K562 (cell line): Measurements from ENCODE around the gene NPR2. TPM values are rescaled to one million over a fixed set of nuclear protein-coding genes. Genes with fewer than 3 reads are reported as not detected.

Source experiments
- ARHGAP35 ChIP-seq: fragments of 450-650 bp; IDR thresholded peaks from 2 replicates; pipeline ENCODE4 v1.6.1; 2018; ENCODE audit not compliant: partially characterized antibody
- CBFB ChIP-seq: sonication (generic); formaldehyde crosslinking; IDR thresholded peaks from 2 replicates; pipeline ENCODE4 v1.4.0; 2020; ENCODE audit warnings: mild to moderate bottlenecking, missing genetic modification reagents
- CREB1 ChIP-seq, 2 experiments: sonication (generic) in 1 of 2; formaldehyde crosslinking in 1 of 2; IDR thresholded peaks; 2 replicates each; pipeline versions ENCODE4 v1.6.1 to v1.8.0; 2012 to 2022; ENCODE audit warnings: inconsistent platforms in 1 of 2, mild to moderate bottlenecking in 1 of 2, missing genetic modification reagents in 1 of 2, moderate library complexity in 1 of 2
- EP400 ChIP-seq: fragments of 450-650 bp; IDR thresholded peaks from 2 replicates; pipeline ENCODE4 v1.6.1; 2017; ENCODE audit warnings: antibody characterized with exemption, mild to moderate bottlenecking, moderate library complexity
- HLTF ChIP-seq: fragments of 450-650 bp; IDR thresholded peaks from 2 replicates; pipeline ENCODE4 v1.6.1; 2016
- KDM5B ChIP-seq: fragments of 200-600 bp; sonication (generic); IDR thresholded peaks from 2 replicates; pipeline ENCODE4 v1.6.1; 2012; ENCODE audit warnings: low read depth, mild to moderate bottlenecking, moderate library complexity, low read length, control low read depth, inconsistent platforms; ENCODE audit not compliant: insufficient replicate concordance
- MXI1 ChIP-seq: IDR thresholded peaks from 2 replicates; pipeline ENCODE4 v1.6.1; 2011; ENCODE audit warnings: low read depth, mild to moderate bottlenecking, improper control_type of control experiment, low read length
- SIN3B ChIP-seq: fragments of 450-650 bp; IDR thresholded peaks from 2 replicates; pipeline ENCODE4 v1.6.1; 2017; ENCODE audit warnings: low read depth, mild to moderate bottlenecking, moderate library complexity
- SMAD1 ChIP-seq: fragments of 150-350 bp; IDR thresholded peaks from 2 replicates; pipeline ENCODE4 v1.6.1; 2014; ENCODE audit warnings: low read length, low read depth; ENCODE audit not compliant: partially characterized antibody
- ZBED1 ChIP-seq: IDR thresholded peaks from 2 replicates; pipeline ENCODE4 v1.6.1; 2014
- ZBTB7A ChIP-seq: IDR thresholded peaks from 2 replicates; pipeline ENCODE4 v1.6.1; 2011; ENCODE audit warnings: low read depth, mild to moderate bottlenecking, low read length, moderate library complexity, borderline replicate concordance; ENCODE audit not compliant: control insufficient read depth
- ZFP36 ChIP-seq: fragments of 150-350 bp; IDR thresholded peaks from 2 replicates; pipeline ENCODE4 v1.6.1; 2018; ENCODE audit warnings: low read length, low read depth; ENCODE audit not compliant: partially characterized antibody
- ZNF445 ChIP-seq: fragments of 250-450 bp; sonication (Bioruptor Pico); IDR thresholded peaks from 2 replicates; pipeline ENCODE4 v1.4.0; 2020; ENCODE audit warnings: low read depth, mild to moderate bottlenecking, moderate library complexity
- ZNF551 ChIP-seq: fragments of 250-450 bp; sonication (Bioruptor Pico); IDR thresholded peaks from 2 replicates; pipeline ENCODE4 v1.5.0; 2021; ENCODE audit warnings: mild to moderate bottlenecking, moderate library complexity
- polyA plus RNA-seq, 8 experiments: library from polyadenylated mRNA; depleted of rRNA in 4 of 8; stranded (reverse) in 5 of 8; unstranded in 3 of 8; fragments of >200 nt; fragmentation: Nextera tagmentation in 2 of 8; fragmentation: Illumina TruSeq in 1 of 8; extraction: Ambion mirVana in 2 of 8; extraction: Trizol in 1 of 8; gene quantifications; 2 replicates each; pipeline versions ENCODE4 v1.2.1 to v1.2.3, GENCODE V29; 2011 to 2014; ENCODE audit warnings: inconsistent platforms in 1 of 8, missing spikeins in 1 of 8
- total RNA-seq, 7 experiments: library from RNA; depleted of rRNA in 6 of 7; stranded (reverse); fragments of >200 nt in 6 of 7; fragmentation: Illumina TruSeq in 2 of 7; extraction: Trizol in 2 of 7; gene quantifications; 2 replicates each; pipeline versions ENCODE4 v1.2.1 to v1.2.3, GENCODE V29; 2011 to 2021; ENCODE audit warnings: low replicate concordance in 1 of 7
- TF ChIP-seq, protein P1 (sequence below): fragments of 450-650 bp; IDR thresholded peaks from 2 replicates; pipeline ENCODE4 v1.6.1; 2014; ENCODE audit warnings: low read depth, mild to moderate bottlenecking, moderate library complexity, borderline replicate concordance
- TF ChIP-seq, protein P2 (sequence below): fragments of 200-600 bp; sonication (generic); IDR thresholded peaks from one replicate; pipeline ENCODE4 v1.6.1; 2012; ENCODE audit warnings: mild to moderate bottlenecking, low read depth, low read length, inconsistent platforms

NPR2 gene
- total and polyA plus RNA-seq, 9 of the 15 experiments (the other 6 are each of a cell fraction or from before 2014, with no cell fraction given), result 2.4 to 12.9 (median 6.0) TPM

DNA sequence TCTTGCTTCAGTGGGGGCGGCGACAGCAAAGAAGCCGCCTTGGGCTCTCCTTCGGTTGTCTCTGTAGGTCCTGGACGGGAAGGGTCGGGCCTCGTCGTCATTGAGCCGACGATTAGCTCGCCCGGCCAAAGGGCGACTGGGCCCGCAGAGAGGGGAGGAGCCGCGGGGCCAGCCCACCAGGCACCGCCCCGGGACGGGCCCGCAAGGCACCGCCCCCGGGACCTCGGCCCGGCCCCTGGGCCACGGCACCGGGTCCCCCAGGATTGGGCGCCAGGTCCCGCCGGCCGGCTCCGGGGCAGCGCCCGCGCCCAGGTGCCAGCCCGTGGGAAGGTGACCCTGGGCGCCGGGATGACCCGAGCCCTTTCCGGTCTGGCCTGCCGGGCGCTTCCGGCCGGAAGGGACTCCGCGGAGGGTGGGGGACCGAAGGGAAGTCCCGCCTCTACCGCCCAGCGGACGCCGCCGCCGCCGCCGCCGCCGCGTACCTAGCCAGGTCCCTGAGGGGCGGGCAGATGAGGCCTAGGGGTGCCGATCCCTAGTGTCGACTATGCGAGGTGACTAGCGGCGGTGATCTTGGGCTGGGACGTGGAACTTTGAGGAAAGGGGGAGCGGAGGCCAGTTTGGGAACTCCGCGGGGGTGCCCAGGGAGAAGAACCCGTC, 42.4 kb upstream of the NPR2 start, which contains the start of the genes GBA2 and RGP1 (continued):
- TF ChIP-seq MXI1, result no peak
- TF ChIP-seq HLTF, result no peak
- TF ChIP-seq ARHGAP35, result no peak
- no peak for TF ChIP-seq SMAD1
- peak; percentile 60; the same call in 1 of the 2 replicates for TF ChIP-seq CREB1 (IDR thresholded peaks at IDR 0.05)
- TF ChIP-seq CREB1 (CRISPR knock-in tag; IDR thresholded peaks at IDR 0.05), result no peak
- no peak for TF ChIP-seq ZNF551 (CRISPR knock-in tag)
- no peak for TF ChIP-seq CBFB (CRISPR knock-in tag)
- peak; percentile 26; the same call in 1 of the 2 replicates for TF ChIP-seq ZBTB7A
- no peak for TF ChIP-seq ZBED1
- peak; percentile 42 for TF ChIP-seq KDM5B
- no peak for TF ChIP-seq ZFP36
- no peak for TF ChIP-seq ZNF445 (CRISPR knock-in tag)
- TF ChIP-seq, protein P1, sequence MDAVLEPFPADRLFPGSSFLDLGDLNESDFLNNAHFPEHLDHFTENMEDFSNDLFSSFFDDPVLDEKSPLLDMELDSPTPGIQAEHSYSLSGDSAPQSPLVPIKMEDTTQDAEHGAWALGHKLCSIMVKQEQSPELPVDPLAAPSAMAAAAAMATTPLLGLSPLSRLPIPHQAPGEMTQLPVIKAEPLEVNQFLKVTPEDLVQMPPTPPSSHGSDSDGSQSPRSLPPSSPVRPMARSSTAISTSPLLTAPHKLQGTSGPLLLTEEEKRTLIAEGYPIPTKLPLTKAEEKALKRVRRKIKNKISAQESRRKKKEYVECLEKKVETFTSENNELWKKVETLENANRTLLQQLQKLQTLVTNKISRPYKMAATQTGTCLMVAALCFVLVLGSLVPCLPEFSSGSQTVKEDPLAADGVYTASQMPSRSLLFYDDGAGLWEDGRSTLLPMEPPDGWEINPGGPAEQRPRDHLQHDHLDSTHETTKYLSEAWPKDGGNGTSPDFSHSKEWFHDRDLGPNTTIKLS, result peak; percentile 27; the same call in 1 of the 2 replicates
- no peak; the same call in 1 of the 2 replicates for TF ChIP-seq EP400
- peak; percentile 79 for TF ChIP-seq SIN3B
- TF ChIP-seq, protein P2, sequence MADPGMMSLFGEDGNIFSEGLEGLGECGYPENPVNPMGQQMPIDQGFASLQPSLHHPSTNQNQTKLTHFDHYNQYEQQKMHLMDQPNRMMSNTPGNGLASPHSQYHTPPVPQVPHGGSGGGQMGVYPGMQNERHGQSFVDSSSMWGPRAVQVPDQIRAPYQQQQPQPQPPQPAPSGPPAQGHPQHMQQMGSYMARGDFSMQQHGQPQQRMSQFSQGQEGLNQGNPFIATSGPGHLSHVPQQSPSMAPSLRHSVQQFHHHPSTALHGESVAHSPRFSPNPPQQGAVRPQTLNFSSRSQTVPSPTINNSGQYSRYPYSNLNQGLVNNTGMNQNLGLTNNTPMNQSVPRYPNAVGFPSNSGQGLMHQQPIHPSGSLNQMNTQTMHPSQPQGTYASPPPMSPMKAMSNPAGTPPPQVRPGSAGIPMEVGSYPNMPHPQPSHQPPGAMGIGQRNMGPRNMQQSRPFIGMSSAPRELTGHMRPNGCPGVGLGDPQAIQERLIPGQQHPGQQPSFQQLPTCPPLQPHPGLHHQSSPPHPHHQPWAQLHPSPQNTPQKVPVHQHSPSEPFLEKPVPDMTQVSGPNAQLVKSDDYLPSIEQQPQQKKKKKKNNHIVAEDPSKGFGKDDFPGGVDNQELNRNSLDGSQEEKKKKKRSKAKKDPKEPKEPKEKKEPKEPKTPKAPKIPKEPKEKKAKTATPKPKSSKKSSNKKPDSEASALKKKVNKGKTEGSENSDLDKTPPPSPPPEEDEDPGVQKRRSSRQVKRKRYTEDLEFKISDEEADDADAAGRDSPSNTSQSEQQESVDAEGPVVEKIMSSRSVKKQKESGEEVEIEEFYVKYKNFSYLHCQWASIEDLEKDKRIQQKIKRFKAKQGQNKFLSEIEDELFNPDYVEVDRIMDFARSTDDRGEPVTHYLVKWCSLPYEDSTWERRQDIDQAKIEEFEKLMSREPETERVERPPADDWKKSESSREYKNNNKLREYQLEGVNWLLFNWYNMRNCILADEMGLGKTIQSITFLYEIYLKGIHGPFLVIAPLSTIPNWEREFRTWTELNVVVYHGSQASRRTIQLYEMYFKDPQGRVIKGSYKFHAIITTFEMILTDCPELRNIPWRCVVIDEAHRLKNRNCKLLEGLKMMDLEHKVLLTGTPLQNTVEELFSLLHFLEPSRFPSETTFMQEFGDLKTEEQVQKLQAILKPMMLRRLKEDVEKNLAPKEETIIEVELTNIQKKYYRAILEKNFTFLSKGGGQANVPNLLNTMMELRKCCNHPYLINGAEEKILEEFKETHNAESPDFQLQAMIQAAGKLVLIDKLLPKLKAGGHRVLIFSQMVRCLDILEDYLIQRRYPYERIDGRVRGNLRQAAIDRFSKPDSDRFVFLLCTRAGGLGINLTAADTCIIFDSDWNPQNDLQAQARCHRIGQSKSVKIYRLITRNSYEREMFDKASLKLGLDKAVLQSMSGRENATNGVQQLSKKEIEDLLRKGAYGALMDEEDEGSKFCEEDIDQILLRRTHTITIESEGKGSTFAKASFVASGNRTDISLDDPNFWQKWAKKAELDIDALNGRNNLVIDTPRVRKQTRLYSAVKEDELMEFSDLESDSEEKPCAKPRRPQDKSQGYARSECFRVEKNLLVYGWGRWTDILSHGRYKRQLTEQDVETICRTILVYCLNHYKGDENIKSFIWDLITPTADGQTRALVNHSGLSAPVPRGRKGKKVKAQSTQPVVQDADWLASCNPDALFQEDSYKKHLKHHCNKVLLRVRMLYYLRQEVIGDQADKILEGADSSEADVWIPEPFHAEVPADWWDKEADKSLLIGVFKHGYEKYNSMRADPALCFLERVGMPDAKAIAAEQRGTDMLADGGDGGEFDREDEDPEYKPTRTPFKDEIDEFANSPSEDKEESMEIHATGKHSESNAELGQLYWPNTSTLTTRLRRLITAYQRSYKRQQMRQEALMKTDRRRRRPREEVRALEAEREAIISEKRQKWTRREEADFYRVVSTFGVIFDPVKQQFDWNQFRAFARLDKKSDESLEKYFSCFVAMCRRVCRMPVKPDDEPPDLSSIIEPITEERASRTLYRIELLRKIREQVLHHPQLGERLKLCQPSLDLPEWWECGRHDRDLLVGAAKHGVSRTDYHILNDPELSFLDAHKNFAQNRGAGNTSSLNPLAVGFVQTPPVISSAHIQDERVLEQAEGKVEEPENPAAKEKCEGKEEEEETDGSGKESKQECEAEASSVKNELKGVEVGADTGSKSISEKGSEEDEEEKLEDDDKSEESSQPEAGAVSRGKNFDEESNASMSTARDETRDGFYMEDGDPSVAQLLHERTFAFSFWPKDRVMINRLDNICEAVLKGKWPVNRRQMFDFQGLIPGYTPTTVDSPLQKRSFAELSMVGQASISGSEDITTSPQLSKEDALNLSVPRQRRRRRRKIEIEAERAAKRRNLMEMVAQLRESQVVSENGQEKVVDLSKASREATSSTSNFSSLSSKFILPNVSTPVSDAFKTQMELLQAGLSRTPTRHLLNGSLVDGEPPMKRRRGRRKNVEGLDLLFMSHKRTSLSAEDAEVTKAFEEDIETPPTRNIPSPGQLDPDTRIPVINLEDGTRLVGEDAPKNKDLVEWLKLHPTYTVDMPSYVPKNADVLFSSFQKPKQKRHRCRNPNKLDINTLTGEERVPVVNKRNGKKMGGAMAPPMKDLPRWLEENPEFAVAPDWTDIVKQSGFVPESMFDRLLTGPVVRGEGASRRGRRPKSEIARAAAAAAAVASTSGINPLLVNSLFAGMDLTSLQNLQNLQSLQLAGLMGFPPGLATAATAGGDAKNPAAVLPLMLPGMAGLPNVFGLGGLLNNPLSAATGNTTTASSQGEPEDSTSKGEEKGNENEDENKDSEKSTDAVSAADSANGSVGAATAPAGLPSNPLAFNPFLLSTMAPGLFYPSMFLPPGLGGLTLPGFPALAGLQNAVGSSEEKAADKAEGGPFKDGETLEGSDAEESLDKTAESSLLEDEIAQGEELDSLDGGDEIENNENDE, result no peak
